Activated CD8-positive, alpha-beta memory T cell treated with anti-CD3 and anti-CD28 coated beads, Interleukin-2, amount 50 U/mL, for 24 hours (primary cell): ENCODE measurements around the gene CRACDL.
"Not testable (repeated sequence)": the region's sequence is repeated elsewhere in the genome, so short reads cannot be mapped to it uniquely, and the experiment has no call there.

Source experiments
- DNase-seq: peaks from one replicate; pipeline ENCODE4 v3.0.0-alpha.2; 2020; ENCODE audit errors: extremely low read depth

The CRACDL gene

DNA sequence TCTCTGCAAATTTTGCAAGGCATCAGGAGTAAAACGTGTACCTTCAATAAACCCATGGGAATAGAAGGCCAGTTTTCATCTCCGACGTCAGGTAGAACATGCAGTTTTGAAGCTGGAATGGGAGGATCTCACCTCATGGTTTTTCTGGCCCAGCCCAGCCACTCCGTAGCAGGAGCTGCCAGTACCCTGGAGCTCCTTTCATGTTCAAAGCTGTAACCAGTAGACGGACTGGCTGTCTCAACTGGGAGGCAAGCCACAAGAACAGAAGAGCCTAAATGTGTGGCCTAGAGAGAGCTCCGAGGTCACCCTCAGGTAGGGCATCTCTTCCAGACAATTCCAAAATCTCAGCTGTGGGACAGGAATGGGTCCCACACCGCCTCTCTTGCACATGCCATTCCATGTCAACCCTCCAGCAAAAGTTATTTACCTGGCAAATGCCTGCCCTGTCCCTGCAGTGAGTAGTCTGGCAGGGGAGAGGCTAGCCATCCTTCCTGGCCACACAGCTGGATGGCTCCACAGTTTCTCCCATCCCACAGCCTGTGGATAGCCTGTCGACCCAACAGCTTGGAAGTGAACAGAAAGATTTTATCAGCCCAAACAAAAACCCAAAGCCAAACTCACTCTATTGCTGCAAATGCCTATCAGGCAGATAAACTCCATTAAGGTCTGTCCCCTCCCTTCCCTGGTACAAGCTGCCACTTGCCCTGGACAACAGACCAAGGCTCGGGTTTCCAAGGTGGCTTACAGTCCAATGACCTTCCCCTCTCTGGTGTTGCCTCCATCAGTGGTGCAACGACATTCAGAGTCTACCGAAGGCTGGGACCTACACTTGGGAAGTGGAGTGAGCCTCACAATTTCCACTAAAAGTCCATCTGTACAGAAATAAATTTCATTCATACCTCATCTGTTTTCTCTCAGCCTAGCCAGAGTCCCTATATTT is 27.8 kb downstream of the CRACDL start:
- no peak for DNase-seq

DNA sequence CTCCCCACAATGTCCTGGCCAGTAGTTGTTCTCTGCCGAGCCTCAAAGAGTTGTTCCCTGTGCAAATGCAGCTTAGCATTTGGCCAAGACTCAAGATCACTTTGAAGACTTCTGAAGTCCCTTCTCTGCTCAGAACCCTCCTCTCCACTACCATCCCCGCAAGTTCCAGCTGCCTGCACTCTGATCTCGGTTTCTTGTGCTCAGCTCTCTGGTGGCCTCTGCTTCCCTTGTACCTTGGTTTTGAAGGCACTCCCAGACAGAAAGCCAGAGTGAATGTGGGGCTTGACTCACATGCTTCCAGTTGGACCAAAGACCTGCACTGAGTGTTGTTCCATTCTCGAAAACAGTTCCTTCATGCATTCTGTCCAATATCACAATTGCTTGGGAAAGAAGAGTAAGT is 28.6 kb downstream of the CRACDL start:
- no peak for DNase-seq

DNA sequence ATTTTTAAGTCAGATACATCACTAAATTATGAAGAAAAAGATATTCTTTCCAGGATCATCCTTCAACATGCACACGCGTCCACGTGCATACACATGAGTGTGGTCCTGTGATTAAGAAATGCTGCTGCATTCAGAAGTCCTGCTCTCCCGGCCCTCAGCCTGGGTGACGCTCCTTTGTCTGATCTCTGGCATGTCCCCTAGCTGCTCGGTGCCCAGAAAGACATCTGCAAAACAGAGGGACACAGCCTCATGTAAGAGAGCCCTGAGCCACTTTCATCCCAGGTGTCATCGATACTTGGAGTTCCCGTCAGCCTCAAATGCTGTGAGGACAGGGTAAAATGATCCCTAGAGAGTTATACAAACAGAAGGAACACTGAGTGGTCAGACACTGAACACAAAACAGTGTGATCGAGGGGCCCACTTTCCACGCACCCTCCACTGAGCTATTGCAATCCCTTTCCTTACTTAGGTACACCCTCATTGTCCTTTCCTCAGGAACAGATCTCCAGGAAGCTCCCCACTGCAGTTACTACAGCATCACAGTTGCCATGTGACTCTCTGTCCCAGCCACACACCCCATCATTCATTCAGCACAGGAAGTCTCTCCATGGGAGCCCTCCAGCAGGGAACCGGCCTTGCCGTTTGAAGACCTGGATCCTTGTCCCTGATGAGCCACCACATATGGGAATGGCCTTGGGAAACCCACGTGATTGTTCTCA is 32.1 kb downstream of the CRACDL start:
- DNase-seq = no peak

DNA sequence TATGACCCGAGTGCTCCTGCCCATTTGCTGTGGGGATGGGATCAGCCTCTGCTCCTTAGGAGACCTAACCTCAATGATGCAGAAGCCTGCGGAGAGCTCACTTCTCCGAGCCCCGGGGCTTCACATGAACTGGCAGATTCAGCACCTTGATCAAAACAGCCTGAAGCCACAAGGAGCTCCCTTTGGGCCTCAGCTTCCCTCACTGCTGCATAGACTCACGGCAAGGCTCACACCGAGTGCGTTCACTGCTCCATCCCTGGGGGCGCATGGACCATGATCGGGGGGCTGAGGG is 33.0 kb downstream of the CRACDL start:
- no peak for DNase-seq

DNA sequence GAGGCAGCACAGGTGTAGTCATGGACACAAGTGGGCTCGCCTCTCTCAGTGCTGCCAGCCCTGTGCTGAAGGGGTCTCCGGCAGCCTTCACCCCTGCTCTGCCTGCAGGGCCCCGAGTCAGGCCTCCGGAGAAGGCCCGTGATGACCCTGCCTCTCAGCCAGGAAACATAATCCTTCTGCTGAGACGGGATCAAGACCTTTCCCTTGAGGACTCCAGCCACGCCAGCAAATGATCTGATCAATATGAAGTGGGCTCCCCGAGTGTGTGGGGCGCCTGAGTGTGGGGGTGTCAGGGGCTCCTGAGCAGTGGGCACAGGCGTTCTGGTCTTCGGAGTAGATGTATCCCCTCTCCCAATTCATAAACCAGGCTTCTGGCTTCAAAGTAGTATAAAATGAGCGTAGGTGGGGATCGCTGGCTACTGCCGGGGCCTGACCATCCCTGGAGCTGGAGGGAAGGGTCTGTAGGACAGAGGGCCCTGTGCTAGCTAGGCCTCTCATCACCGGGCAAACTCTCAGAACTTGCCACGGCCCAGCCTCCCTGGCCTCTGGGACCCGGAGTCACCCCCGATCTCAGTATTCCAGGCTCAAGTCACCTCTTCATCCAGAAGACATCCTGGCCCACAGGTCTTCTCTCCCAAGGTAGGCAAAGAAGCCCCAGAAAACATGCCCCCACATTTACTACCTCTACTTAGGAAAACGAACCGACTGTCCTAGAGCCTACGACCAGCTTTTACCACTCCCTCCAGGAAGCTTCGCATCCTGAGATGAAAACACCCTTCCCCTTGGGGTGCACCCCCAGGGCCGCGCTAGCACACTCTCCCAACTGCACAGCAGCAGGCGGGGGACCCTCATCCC is 33.6 kb downstream of the CRACDL start:
- no peak for DNase-seq

DNA sequence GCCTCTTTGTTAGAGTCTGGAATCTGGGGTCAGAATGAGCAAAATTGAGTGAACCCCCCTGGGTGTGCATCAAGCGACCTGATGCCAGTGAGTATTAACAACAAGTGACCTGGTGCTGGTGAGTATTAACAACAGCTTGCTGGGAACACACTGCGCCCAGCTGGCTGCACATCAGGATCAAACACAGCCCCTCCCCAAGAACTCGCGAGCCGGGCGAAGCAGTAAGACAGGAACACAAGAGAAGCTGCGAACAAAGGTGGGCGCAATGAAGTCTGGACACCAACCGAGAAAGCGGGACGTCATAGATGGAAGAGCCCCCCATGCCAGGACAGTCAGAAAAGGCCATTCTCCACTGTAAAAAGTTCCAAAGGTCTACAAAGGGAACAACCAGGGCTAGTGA is 34.3 kb downstream of the CRACDL start:
- no peak for DNase-seq

DNA sequence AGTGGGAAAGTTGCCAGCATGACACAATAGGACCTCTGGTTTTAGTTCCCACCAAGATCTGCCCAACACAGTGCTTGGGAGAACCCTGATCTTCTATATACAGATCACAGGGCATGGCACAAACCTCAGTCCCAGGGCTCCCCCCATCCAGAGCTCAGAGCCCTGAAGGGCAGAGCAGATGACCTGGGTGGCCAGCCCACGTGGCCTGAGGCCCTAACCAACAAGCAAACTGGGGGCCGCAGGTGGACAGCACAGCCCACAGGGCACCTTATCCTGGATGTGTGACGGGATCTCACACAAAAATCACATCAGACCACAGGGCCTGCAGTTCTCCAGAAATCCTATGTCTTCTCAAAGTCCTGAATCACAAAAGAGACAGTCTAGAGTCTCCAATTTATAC is 34.7 kb downstream of the CRACDL start:
- DNase-seq = no peak

DNA sequence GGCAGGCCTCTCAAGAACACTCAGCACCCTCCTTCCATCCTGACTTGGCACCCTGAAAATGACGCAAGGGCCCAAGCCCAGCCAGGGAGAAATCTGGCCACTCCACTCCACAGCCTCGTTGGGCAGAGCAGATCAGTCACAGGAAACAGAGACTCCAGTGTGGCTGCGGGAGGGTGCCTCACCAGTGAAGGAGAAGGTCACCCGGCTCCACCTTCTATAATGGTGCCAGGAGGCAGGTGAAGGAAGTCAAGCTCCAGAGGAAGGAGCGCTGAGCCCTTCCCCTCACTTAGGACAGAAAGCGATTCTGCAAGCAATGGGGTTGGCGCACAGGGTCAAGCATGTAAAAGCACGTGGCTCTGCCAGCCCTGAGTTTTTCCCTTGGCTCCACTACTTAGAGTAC is 35.3 kb downstream of the CRACDL start:
- no peak for DNase-seq

DNA sequence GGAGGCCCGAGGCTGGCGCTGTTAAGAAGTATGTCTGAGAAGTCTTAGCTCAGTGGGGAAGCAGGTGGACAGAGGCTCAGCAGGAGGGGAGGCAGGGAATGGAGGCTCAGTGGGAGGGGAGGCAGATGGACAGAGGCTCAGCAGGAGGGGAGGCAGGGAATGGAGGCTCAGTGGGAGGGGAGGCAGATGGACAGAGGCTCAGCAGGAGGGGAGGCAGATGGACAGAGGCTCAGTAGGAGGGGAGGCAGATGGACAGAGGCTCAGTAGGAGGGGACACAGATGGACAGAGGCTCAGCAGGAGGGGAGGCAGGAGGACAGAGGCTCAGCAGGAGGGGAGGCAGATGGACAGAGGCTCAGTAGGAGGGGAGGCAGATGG is 36.3 kb downstream of the CRACDL start:
- not testable (repeated sequence) for DNase-seq

DNA sequence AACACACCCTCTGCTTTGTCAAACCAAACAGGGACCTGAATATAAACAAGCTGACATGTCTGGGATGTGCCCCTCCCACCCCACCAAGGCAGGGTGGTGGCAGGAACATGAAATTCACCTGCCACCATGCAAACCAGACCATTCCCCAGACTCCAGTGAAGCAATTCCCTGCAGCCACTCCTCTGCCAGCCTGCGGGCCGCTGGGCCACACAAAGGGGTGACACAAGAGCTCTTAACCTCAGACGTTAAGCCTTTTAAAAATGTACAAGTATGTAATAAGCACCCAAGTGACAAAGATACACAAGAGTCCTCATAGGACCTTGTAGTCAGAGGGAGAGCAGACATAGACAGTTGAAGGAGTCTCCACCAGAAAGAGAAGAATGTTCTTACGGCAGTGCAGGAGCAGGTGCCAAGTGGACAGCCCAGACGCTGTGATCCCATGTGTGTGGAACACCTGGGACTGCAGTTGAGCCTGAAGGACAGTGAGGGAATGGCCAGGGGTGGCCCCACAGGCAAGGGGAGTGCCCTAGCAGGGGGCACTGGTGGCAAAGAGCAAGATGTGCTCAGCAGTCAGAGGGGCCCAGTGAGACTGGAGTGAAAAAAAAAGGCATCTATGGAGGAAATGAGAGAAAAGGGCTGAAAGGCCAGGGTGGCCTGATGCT is 36.9 kb downstream of the CRACDL start:
- DNase-seq = no peak

DNA sequence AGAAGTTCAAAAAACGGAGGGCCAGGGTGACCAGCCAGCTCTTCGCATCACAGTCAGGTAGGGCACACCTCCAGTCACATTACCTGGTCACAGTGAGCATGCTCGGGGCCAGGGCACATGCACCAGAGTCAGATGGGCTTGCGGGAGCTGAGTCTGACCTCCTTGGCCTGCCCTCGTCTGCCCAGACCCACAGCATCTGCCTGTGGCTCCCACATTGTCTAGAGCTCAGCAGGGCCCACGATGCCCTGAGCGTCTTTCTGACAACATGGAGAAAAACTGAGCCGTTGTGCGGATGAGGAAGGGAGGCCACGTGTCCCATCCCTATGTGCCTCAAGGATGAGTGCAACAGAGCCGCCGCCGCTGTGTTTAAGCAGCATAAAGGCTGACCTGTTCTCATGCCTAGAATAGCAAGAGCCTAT is 37.6 kb downstream of the CRACDL start:
- no peak for DNase-seq

DNA sequence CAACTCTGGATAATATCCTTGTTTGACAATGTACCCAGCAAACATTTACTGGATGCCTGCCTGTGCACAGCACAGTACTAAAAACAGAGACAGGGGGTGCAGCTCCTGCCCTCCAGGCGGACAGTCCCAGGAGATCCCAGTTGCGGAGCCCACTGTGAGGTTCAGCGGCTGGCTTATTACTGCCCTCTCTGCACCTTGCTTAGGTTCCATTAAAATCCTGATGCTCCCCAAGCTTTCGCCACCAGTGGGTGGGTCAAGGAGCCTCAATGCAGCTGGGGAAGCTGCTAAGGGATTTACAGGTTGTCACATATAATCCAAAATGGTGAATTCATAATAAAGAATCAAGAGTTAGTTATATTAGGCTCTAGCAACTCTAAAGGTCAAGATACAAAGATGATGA is 38.3 kb downstream of the CRACDL start:
- no peak for DNase-seq

DNA sequence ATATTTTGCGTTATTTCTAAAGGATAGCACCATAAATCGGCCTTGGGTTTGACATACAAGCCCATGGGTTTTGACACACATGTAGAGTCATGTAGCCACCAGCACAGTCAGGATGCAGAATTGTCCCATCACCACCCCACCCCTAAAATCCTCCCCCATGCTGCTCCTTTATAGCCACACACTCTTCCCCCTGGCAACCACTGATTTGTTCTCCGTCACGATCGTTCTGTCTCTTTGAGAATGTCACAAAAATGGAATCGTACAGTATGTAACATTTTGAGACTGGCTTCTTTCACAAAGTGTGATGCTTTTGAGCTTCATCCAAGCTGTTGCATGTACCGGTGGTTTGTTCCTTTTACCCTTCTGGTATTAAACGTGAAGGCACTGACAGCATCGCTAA is 39.1 kb downstream of the CRACDL start:
- no peak for DNase-seq

DNA sequence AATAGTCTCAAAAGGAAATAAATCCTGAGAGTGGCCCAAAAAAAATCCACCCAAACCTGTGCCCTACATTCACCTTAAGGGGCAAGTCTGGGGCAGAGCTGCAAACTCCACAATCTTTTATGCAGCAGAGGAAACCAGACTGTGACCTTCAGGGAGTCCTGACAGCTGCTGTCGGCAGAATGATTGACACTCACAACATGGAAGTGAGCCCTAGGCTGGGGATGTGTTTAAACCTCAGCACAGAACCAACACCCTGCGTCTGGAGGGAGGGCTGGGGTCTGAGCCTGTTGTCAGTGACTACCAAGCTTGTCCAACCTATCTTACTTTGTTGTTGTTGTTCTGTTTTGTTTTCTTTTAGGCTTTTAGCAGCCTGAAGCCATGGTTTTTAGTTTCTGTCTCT is 39.6 kb downstream of the CRACDL start:
- DNase-seq = no peak

DNA sequence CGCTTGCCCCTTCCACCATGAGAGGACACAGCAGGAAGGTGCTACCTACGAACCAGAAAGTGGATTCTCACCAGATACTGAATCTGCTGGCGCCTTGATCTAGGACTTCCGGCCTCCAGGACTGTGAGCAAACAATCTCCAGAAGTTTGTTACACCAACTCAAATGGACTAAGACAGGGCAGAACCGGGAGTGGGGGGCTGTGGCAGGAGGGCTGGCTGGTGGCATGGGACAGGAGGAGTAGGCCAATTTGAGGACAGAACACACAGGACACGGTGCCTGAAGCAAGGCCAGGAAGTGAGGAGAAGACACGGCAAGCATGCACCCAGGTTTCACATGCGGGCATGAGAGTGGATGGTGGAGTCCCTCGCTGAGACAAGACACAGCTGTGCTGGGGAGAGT is 40.1 kb downstream of the CRACDL start:
- DNase-seq = no peak

DNA sequence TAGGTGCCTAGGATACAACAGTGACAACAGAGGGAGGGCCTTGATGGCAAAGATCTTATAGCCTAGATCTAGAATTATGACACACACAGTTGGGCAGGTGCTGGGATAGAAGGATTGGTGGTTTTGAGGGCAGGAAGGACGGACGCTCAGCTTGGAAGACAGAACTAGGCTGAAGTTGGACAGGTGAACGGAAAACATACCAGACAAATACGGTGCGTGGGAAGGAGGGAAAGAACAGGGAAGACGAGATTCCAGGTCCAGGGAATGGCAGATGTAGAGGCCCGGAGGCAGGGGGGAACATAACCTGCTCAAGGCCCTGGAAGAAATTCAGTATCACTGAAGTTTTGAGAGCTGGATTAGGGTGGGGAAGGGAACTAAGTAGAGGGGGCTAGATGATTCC is 40.8 kb downstream of the CRACDL start:
- DNase-seq = no peak

DNA sequence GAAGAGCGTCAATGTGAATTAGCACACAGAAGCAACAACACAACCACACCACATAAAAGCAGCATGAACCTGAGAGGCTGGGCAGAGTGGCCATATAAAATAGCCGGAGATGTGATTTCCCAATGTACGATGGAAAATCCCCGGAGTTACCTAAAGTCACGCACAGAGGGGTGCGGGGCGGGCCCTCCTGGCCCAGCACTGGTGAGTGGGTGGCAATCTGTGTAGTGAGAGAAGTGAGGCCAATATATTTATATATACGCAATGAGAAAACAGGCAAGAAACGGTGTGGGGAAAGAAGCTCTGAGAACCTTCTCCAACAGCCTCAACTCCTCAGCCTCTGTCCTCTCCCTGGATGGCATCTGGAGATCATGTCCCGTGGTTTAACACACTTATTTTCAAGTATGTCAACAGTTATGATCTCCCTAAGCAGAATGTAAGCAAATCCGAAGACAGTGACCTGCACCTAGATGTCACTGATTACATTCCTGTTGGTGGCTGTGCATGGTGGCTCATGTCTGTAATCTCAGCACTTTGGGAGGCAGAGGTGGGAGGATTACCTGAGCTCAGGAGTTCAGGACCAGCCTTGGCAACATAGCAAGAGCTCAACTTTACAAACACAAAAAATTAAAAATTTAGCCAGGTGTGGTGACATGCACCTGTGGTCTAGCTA is 41.6 kb downstream of the CRACDL start:
- no peak for DNase-seq

DNA sequence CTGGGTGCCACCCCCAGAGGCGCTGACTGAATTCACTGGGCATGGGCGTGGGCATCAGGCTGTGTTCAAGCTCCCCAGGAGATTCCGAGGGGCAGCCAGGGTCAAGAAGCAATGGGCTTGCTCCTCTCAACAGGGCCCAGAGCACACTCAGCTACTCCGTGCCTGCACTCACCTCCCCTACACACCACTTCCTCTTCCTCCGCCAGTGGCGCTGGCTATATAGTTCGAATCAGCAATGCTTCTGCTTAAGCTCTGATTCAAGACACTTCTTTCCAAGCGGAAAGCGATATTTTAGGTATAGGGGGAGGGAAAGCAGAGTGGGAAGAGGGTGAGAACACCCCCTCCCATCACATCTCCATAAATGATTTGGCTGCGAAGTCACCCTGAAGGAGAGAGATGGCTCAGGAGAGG is 42.1 kb downstream of the CRACDL start:
- DNase-seq = no peak

DNA sequence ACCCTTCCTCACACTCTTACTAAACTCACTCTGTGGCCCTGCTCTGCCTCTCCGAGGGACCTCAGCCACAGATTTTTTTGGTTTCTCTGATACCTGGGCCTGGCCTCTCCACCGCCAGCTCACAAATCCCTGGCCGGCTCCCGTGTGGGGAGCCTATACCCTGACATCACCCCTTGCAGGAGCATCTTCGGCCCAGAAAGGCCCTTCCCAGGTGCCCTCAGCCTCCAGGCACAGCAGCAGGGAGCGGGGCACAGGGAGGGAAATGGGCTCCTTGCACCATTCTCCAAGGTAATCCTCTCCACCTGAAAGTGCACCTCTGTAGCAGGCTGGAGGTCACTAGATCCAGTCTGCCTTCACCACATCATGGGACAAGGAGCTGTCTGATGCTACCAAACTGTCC is 43.2 kb downstream of the CRACDL start:
- DNase-seq = no peak

DNA sequence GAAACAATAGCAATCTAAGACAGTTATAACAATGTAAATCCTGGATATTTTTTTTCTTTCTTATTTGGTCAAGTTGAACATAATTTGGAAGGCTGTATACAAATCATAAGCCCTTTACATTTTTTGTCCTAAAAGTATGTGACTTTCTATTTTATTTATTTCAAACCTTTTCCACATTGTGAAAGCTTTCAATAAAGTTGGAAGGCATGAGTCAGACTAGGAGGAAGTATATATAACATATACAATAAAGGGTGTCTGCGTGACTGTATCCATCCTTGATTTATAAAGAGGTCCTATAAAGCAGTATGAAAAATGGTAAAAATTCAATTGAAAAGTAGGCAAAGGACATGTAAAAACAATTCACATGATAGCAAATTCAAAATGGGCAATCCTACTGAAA is 44.4 kb downstream of the CRACDL start:
- no peak for DNase-seq

DNA sequence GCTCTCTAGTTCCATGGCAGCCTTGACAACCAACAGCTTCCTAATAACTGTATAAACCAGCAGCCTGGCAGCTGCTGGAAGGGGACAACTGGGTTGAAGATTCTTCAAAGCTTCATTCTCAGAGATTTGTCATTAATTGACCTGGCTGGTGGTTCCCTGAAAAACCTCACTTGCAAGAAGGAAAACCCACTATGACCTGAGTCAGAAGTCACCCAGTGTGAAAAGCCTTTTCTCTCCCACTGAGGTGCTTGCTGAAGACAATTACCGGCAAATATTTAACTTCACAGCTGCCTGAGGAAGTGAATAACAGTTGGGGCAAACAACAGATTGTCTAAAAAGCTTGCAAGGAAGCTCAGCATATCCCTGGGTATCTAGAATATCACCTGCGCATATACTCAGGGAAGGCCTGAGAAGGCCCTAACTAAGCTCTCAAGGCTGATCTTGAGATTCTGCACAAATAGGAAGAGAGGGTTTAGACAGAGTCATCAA is 49.9 kb downstream of the CRACDL start:
- no peak for DNase-seq
